ENCODE data around the gene MED22.

The MED22 gene

GRCh38 chr9:133356391-133357091, 8.6 kb upstream of the MED22 start, which contains the start of the genes SURF1 and SURF2:
Gene SURF1, minus strand, starts transcription at chr9:133356487. Its CDS starts 34 bp downstream, at chr9:133356453.
Gene SURF2, plus strand, starts transcription at chr9:133356550. Its CDS starts 43 bp downstream, at chr9:133356593.
- FAIRE-seq = no peak
- peak; percentile 93 for DNase-seq (ENCODE audit: low spot score)

- FAIRE-seq (no peak), DNase-seq (ENCODE audit: low spot score) (no peak)
Observed at GRCh38 chr9:133355881-133356357, 8.0 kb upstream of the MED22 start.

GRCh38 chr9:133354766-133355165, 6.8 kb upstream of the MED22 start:
- DNase-seq (ENCODE audit: low spot score) (no peak), FAIRE-seq (no peak)

- no peak for FAIRE-seq
- DNase-seq (ENCODE audit: low spot score) = no peak
Observed at GRCh38 chr9:133353548-133353947, 5.6 kb upstream of the MED22 start.

- DNase-seq (ENCODE audit: low spot score) = no peak
- FAIRE-seq = no peak
Observed at GRCh38 chr9:133352635-133353340, 4.9 kb upstream of the MED22 start.

GRCh38 chr9:133351908-133352634, 4.1 kb upstream of the MED22 start:
- FAIRE-seq (no peak), DNase-seq (ENCODE audit: low spot score) (peak; percentile 55)

DNA sequence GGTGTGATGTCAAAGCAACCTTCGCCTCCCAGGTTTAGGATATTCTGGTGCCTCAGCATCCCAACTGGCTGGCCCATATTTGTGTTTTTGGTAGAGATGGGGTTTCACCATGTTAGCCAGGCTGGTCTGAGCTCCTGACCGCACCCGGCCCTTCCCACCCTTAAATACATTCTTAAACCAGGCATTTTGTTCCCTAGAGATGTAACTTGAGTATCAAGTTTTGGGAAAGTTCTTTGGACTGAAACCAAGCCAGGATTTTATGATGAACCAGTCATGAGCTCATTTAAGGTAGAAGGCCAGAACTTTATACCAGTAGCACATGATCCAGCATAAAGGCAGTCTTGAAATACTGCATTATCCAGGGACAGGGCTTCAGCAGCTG, 3.6 kb upstream of the MED22 start:
- no peak for DNase-seq (ENCODE audit: low spot score)
- FAIRE-seq = no peak

DNA sequence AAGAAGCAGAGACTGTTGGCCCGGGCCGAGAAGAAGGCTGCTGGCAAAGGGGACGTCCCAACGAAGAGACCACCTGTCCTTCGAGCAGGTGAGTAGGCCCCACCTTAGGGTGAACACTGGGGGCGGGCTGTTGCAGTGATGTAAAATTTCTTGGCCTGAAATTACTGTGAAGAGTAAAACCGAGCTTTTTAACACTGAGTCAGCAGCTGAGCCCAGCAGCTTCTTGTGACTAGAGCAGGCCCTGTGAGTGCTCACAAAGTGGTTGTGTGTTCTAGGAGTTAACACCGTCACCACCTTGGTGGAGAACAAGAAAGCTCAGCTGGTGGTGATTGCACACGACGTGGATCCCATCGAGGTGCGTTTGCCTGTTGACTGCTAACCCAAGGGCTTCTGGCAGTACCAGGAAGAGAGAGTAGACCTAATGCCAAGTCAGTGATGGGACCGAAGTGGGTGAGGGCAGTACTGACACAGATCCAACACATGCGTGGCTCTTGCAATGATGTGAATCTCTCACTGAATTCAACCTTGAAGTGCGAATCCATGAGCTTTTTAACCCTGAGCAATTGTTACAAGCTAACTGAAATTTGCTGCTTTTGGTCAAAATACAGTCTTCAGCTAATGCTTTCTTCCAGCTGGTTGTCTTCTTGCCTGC, 2.2 kb upstream of the MED22 start:
- no peak for FAIRE-seq
- DNase-seq (ENCODE audit: low spot score) = no peak

- DNase-seq (ENCODE audit: low spot score) = no peak
Observed at GRCh38 chr9:133348718-133349573, 1.0 kb upstream of the MED22 start.

GRCh38 chr9:133347515-133347984, 381 bp downstream of the MED22 start:
- peak; percentile 54 for DNase-seq (ENCODE audit: low spot score)
- no peak for FAIRE-seq

More at GRCh38 chr9:133348718-133349573, 1.0 kb upstream of the MED22 start:
- FAIRE-seq = no peak

DNA sequence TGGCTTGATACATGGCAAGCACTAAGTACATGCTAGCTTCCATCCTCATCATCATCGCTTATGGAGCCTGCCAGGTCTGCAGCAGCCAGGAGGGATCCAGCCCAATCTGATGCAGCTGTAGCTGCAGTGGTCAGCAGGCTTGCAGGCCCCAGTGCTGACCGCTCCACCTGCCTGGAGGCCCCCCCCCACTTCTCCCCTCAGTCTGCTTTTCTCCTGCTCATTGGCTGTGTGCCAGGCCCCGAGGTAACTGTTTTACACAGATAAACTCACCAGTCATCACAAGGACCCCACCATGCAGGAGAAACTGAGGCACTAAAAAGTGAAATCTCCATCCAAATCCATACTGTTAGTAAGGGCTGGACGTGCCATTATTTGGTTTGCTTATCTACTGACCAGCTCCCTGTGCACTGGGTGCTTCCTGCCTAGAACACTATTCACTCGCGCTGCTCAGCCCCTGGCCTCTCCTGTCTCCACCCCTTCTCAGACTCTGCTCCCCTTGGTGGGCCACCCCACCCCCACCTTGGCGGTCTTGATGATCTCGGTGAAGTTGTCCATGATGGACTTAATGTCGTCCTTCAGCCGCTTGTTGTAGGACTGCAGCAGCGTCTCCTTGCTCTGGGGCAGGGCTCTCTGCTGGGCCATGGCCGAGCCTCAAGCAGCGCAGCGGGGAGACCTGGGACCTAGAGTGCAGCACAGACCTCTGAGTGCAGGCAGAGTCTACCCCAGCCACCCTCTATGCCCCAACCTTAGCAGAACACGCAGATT, 1.7 kb downstream of the MED22 start:
- FAIRE-seq (no peak), DNase-seq (ENCODE audit: low spot score) (no peak)

GRCh38 chr9:133345596-133345995, 2.3 kb downstream of the MED22 start:
- DNase-seq (ENCODE audit: low spot score) = no peak
- no peak for FAIRE-seq

- DNase-seq (ENCODE audit: low spot score) (no peak), FAIRE-seq (no peak)
Observed at GRCh38 chr9:133344979-133345378, 3.0 kb downstream of the MED22 start.

DNA sequence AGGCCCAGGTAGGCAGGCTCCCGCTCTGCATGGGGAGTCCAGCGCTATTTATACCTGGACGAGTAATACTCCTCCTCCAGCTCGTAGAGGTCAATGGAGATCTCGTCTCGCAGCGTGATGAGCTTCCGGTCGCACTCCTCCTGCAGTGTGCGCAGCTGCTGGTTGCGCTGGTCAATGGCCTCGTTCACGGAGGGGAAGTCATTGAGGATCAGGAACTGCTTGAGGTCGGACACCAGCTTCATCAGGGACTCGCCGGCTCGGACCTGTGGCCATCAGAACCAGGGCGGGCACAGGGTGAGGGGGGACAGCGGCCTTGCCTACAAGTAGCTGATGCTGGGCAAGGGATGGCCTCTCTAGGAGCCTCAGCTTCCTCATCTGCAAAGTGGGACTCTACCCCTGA, 3.9 kb downstream of the MED22 start:
- DNase-seq (ENCODE audit: low spot score) (no peak), FAIRE-seq (no peak)

DNA sequence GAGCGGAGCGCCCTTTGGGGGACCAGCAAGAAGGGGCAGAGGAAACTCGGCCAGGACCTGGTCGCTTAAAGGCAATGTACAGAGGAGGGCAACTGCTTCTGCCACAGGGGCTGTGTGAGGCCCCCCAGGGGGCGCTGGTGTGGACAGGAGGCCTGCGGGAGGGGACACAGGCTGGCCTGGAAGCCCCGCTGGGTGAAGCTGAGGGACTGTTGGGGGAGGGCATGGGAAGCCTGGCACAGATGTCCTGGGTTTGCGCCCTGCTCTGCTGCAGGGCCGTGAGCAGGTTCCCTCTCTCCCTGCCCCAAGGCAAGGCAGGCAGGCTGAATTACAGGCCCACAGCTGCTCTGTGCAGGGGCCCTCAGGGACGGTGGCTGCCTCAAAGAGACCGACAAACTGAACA, 5.4 kb downstream of the MED22 start:
- no peak for FAIRE-seq

DNA sequence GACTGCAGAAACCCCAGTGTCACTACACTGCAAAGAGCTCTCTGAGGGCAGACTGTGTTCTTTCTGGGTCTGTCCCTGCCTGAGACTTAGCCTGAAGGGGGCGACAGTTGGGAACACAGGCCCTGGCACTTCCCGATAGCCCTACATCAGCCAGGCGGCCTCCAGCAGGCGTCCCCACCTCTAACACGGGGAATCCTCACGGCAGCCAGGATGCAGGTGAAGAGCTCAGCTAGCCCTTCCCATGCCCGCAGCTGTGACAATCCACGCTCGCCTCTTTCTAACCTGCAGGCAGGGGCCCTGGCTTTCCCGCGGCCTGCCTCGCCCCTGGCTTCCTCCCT, 5.9 kb downstream of the MED22 start:
- FAIRE-seq = no peak
- DNase-seq (ENCODE audit: low spot score) = no peak

More for the DNA sequence above, 5.4 kb downstream of the MED22 start:
- DNase-seq (ENCODE audit: low spot score) = no peak

DNA sequence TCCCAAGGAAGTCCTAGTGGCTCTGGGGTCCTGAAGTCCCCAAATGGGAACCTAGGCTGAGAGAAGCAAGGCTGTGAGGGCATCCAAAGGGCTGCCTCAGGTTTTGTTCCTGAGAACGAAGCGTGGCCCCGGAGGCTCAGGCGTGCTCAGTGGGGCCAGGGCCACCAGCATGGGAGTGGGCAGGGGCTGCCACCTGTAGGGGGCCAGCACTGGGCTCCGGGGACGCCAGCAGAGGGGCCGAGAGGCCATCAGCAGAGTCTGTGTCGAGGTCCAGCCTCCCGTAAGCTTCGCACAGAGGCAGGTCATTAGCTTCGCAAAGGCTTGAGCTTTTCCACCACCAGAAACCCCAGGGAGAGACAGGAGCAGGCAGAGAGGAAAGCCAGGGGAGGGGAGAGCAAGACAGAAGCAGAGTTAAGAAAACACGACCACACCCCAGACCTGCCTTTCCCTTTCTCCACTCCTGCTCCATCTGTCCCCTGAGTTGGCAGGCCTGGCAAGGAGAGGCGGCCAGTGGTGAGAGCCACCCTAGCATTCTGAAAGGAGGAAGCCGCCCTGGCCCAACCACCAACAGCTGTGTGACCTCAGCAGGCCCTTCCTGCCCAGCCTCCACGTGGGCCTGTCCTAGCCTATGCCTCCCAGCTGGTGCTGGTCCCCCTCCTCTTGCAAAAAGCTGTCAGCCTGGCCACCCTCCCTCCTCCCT, 6.4 kb downstream of the MED22 start:
- DNase-seq (ENCODE audit: low spot score) (no peak), FAIRE-seq (no peak)

DNA sequence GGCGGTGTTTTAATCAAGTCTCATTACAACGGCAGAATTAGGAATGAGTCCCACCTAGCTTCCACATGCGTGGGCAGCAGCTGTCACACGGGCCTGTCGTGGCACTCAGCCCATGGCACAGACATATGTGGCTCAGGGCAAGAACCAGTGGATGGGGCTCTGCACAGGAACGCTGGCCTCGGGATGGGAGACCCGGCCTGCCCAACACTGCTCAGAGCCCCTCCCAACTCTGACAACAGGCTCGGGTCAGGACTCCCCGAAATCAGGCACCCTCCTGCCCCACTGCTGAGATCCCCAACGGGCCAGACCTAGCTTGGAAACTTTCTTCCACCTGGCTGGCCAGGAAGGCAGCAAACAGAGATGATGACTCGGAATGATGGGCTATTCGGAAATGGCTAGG, 7.0 kb downstream of the MED22 start:
- DNase-seq (ENCODE audit: low spot score) (no peak), FAIRE-seq (no peak)

DNA sequence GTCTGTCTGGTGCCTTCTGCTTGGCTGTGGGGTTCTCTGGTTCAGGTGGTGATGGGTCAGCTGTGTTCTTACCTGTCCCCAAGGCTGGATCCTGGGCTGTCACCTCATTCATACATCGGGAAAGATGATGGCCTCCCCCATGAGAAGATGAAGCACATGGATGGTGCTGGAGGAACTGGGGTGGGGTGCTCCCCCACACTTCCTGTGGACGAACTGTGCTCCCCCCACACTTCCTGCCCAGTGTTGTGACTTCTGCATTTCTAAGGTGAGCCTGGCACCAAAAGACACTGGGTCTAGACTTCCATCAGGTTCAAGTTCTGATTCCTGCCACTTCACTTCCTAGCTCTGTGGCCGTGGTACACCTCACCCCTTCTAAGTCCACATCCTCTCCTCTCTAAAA, 7.7 kb downstream of the MED22 start:
- no peak for DNase-seq (ENCODE audit: low spot score)
- FAIRE-seq = no peak
